NK-92 (cell line): ENCODE measurements around the gene NT5C3A.

Source experiments
- DNase-seq: peaks from one replicate; lab custom pipeline; 2025; ENCODE audit not compliant: unreplicated experiment; lab: John Stamatoyannopoulos, UW

The NT5C3A gene

DNA sequence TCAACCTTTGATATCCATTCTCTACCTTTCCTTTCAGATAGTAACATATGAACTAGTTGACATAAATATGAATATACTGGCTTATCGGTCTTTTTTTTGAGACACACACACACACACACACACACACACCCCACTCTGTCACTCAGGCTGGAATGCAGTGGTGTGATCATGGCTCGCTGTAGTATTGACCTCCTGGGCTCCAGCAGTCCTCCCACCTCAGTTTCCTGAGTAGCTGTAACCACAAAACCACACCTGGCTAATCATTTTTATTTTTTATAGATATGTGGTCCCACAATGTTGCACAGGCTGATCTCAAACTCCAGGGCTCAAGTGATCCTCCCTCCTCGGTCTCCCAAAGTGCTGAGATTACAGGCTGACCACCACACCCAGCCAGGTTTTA, 14.2 kb upstream of the NT5C3A start:
- DNase-seq = no peak

DNA sequence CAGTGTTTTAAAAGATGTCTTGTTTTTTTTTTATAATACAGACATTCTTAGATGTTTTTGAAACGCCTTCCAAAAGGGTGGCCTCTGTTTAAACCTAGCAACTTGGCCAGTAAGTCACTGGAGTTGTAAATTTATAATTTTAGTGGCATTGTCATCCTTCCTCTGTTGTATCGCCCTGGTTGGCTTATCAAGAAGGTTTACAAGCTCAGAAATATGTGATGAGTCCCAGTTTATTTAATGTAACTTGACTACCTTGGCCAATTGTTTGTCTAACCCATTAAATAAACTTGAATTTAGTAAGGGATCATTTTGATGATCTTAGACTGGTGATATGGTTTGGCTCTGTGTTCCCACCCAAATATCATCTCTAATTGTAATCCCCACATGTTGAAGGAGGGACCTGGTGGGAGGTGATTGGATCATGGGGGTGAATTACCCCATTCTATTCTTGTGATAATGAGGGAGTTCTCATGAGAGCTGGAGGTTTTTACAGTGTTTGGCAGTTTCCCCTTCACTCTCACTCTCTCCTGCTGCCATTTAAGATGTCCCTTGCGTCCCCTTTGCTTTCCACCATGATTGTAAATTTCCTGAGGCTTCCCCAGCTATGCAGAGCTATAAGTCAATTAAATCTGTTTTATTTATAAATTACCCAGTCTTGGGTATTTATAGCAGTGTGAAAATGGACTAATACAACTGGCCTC, 13.4 kb upstream of the NT5C3A start:
- DNase-seq = no peak

DNA sequence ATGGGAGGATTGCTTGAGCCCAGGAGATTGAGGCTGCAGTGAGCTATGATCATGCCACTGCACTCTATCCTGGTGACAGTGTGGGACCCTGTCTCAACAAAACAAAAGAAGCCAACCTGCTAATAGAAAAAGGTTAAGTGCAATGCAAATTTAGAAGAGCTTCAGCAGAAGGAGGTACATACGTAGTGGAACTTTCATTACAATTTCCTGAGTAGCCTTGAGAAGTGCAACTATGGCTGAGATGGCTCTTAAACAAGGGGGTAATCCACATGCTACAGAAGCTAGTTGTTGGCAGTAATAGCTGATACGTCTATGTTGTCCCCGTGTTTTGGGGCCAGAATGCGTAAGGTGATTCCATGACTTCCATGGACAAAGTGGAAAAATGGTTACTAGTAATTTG, 10.7 kb upstream of the NT5C3A start:
- DNase-seq = no peak

DNA sequence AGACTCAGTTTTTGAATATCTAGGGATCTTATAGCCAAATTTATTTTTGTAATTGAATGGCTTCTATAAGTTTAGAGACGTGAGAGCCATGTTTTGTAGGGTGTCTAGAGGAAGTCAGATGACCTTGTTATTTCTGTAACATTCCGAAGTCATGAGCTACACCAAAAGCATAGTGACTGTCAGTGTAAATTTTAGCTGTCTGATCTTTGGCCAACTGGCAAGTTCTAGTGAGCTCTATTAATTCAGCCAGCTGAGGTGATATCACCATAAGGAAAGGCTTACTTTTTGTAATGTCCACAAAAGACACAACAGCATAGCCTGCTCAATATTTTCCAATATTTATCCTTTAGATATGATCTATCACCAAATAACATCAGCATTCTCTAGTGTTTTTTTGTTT, 9.9 kb upstream of the NT5C3A start:
- DNase-seq = no peak

DNA sequence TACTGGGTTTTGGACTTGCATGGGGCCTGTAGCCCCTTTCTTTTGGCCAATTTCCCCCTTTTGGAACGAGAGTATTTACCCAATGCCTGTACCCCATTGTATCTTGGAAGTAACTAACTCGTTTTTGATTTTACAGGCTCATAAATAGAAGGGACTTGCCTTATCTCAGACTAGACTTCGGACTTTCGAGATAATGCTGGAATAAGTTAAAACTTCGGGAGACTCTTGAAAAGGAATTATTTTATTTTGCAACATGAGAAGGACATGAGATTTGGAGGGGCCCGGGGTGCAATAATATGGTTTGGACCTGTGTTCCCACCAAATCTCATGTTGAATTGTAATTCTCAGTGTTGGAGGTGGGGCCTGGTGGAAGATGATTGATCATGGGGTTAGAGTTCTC, 8.3 kb upstream of the NT5C3A start:
- DNase-seq = no peak

DNA sequence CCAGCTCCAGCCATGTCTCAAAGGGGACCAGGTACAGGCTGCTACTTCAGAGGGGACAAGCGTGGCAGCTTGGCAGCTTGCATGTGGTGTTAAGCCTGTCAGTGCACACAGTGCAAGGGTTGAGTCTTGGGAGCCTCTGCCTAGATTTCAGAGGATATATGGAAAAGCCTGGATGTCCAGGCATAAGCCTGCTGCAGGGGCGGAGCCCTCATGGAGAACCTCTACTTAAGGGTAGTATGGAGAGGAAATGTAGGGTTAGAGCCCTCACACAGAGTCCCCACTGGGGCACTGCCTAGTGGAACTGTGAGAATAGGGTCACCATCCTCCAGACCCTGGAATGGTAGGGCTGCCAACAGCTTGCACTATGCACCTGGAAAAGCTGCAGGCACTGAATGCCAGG, 7.7 kb upstream of the NT5C3A start:
- DNase-seq = no peak

DNA sequence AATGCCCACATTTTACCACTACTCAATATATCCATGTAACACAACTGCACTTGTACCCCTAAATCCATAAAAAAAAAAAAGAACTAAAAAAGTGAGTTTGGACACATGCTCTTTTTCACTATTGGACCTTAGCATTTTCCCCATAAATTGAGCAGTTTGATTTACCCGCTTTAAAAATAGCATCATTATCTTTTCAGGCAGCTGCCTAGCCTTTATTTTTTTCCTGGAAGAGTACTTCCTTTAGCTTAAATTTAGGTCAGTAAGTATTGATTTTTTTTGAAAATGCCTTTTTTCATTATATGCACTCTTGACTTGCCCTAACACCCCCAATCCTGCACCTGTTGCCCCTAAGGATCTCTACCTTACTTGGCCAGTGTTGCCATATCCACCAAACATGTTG, 5.3 kb upstream of the NT5C3A start:
- DNase-seq = no peak

DNA sequence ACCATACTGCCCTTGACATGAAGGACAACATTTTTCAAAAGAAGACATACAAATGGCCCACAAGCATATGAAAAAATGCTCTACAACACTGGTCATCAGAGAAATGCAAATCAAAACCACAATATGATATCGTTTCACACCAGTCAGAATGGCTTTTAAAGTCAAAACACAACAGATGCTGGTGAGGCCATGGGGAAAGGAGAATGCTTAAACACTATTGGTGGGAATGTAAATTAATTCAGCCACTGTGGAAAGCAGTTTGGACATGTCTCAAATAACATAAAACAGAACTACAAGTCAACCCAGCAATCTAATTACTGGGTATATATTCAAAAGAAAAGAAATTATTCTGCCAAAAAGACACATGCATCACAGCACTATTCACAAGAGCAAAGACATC, 4.2 kb upstream of the NT5C3A start:
- DNase-seq = no peak

DNA sequence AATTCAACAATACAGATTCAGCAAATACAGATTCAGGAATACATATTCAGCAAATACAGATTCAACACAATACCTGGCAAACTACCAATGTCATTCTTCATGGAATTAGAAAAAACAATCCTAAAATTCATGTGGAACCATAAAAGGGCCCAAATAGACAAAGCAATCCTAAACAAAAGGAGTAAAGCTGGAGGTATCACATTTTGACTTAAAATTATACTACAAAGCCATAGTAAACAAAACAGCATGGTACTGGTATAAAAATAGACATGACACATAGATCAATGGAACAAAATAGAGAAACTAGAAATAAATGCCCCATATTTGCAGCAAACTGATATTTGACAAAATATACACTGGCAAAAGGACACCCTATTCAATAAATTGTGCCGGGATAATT, 3.4 kb upstream of the NT5C3A start:
- no peak for DNase-seq

DNA sequence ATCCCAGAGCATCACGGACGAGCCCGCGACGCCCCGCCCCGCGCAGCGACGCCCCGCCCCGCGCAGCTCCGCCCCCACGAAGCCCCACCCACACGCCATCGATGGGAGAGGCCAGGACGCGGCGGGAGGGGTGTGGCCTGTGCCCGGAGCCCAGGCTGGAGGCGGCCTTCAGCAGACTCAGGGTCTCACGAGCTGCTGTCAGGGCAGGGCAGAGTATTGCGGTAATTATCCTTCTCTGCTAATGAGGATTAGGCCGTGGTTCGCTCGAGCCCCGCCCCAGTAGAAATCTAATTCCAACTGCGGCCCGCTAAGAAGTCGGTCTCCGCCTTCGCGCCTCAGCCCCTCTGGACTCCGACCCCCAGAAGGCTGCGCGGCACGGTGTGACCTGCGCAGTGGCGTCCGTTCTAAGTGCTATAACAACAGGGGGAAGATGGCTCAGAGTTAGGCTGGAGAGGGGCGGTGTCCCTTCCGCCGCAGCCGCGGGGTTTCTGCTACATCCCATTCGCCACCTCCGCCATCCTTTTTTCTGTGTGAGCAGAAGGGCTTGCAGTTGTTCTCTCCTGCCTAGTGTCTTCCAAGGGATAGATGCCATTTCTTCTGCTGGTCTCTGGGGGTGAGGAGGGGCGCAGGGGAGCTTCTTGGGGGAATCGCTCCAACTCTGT, 337 bp upstream of the NT5C3A start:
- DNase-seq = peak; percentile 35

DNA sequence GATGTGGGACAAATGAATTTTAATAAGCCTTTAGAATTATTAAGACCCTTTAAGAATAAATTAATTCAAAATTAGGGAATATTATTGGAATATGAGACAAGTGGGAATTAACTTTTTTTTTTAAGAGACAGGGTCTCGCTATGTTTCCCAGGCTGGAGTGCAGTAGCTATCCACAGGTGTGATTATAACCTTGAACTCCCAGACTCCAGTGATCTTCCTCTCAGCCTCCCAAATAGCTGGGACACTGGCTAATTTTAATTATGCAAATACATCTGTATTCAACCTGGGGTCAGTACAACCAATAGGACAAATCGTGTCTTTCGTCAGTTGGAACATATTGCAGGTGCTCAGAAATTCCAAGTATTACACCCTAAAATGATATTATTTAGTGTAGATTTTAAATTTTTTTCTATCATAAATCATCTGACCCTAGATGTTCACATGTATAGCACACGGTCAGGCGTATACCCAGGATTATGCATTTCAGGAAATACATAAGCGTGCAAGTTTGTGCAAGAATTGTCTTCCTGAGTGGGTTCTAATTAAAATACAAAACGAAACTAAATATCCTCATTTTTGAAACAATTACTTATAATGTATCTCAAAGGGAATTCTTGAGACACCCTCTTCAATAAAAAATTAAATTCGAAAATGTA, 1.2 kb downstream of the NT5C3A start:
- no peak for DNase-seq

DNA sequence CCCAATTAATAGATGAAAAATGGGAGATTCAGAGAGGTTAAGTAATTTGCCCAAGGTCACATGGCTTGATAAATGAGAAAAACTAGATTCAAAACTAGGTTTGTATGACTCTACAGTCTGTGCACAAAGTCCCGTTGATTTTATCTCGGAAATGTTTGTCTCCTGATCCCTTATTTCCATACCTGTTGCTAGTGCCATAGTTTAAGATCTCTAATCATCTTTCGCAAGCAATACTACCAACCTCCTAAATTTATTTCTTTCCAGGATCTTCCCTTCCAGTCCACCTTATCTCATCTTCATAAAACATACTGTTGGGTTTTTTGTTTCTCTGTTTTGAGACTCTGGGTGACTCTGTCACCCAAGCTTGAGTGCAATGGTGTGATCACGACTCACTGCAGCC, 2.9 kb downstream of the NT5C3A start:
- no peak for DNase-seq

DNA sequence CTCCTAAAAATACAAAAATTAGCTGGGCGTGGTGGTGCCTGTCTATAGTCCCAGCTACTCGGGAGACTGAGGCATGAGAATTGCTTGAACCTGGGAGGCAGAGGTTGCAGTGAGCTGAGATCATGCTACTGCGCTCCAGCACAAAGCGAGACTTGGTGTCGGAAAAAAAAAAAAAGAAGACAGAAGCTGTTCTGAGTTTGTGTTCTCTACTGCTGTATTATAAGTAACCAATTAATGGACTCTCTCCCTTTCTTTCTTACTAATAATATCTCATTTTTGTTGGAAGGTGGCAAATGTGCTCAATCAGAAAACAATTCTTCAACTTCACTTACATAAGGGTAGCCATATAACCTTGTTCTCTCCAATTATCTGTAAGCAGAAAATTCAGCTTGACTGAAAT, 7.4 kb downstream of the NT5C3A start:
- no peak for DNase-seq

DNA sequence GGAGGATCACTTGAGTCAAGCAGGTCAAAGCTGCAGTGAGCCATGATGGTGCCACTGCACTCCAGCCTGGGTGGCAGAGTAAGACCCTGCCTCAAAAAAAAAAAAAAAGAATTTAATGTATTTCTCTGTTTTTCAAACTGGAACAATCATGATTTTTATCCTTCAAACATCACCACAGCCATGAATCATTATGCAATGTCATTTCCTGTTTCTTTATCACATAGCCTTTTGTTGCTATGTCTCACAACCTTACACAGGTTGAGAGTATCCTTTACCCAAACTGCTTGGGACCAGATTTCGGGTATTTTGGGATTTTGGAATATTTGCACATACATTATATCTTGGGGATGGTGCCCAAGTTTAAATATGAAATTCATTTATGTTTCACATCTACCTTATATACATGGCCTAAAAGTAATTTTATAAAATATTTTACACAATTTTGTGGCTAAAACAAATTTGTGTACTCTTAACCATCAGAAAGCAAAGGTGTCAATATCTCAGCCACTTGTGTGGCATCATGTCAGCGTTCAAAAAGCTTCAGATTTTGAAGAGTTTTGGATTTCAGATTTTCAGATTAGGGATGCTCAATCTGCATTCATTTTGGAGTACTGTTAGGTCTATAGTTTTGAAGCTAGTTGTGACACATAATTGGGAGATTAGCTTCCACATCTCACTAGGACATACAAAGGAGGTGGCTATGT, 8.2 kb downstream of the NT5C3A start:
- no peak for DNase-seq

DNA sequence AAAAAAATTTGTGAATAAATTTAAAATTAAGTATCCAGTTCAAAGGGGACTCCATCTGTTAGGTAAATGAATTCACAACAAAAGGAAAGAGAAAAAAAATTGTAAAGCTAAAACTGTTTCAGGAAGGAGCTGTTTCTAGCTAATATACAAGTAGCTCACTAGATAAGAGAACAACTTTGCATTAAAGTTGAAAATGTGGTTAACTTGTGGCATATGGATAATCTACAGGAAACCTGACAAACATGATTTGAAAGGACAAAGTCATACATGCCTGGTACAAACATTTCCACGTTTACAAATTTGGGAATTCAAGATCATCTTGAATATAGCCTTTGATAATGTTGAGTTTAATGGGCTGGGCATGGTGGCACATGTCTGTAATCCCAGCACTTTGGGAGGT, 8.9 kb downstream of the NT5C3A start:
- DNase-seq = no peak

DNA sequence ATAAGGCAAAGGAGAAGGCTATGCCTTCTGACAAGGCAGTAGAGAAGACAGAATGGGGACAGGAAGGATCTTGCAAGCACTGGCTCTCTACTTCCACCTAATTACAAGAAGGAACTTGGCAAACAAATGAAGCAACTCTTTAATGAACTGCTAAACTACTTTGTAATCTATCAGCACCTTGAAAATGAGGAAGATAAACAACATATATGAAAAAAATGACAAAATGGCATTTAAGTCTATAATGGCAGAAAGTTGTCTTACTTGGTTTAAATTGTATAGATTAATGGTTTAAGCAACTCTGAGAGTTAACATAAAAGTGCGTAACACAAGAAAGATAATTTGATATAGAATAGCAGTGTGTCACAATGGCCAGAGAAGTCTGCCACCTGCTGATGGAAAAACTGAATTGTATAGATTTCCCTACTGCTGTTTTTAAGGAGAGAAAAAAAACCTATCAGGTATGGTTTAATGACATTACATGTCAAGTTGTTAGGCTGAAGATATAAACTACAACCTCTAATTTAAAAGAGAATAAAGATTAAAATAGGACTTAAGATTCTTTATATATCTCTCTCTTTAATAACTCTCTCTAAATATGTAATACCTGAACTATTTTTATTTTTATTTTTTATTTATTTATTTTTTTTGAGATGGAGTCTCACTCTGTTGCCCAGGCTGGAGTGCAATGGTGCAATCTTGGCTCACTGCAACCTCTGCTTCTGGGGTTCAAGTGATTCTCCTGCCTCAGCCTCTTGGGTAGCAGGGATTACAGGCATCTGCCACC, 11.8 kb downstream of the NT5C3A start:
- DNase-seq = no peak

DNA sequence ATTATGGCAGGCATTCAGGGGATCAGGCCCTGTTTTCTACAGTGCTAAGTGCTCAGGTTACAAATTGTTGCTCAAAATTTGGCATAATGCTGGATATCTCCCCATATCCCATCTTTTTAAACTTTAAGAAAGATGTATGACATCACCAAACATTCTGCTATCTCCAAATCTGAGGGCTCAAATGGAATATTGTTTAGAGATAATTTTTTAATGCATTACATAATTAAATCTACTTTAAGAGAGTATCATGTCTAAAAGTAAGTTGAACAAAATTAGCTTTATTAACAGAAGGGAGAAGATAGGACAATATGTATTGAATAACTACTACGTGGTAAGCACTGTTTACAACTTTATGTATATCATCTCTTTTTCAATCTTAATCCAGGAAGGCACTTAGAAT, 13.9 kb downstream of the NT5C3A start:
- DNase-seq = no peak

DNA sequence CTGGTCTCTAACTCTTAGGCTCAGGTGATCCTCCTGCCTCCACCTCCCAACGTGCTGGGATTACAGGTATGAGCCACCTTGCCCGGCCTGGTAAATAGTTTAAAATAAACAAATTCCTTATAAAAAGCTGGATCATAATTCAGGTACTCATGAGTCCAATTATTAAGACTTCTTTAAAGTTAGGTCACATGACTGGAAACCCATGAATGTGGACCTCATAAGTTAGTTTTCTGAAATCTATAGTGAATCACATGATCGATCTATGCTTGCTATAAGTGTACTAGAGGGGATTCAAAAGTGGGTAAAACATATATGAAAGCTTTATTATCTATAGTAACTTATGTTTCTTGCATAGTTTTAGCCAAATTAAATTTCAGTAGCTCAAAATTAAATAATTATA, 14.3 kb downstream of the NT5C3A start:
- no peak for DNase-seq

DNA sequence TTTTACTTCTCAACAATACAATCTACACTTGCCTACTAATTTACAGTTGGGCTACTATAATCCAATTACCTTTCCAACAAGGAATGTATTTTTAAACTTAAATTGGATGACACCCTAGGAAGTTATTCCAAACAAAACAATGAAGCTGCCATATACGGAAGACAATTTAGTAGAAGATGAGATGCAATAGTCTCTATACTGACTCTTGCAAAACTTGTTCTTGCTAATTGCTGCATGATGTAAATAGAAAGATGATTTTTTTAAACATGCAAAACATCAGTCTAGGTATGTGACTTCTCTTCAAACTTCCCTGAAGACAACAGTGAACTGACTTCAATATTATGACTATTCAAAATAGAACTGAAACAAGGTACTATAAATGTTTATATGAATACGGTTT, 17.6 kb downstream of the NT5C3A start:
- DNase-seq = no peak

DNA sequence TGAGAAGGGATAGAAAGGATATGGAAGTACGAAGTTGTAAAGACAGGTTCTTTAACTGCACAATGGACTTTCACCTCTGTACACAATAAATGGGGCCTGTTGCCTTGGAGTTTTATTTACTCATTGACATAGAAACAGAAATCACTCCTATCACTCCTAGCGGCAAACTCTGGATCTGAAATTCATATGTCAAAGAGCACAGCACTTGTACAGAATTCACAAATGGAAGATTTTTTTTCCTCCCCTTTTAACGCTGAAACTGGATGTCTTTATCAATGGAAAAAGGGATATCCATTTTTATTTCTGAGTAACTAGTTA, 18.2 kb downstream of the NT5C3A start:
- DNase-seq = no peak
